Hepatocyte (in vitro differentiated cells): ENCODE measurements around the gene ZNF750. TPM values are rescaled to one million over a fixed set of nuclear protein-coding genes. Genes with fewer than 3 reads are reported as not detected.

Experiments used
- DNase-seq: peaks from one replicate; pipeline ENCODE4 v3.0.0-alpha.2; 2016; ENCODE audit warnings: low spot score
- H2AFZ ChIP-seq: fragments of 200-600 bp; sonication (generic); 2 replicates; pipeline ENCODE4 v1.6.0; 2016; ENCODE audit warnings: antibody characterized with exemption, mild to moderate bottlenecking
- H3K27ac ChIP-seq: fragments of 200-600 bp; sonication (generic); 2 replicates; pipeline ENCODE4 v1.5.1; 2016; ENCODE audit warnings: mild to moderate bottlenecking
- H3K27me3 ChIP-seq: fragments of 200-600 bp; sonication (generic); 2 replicates; pipeline ENCODE4 v1.6.1; 2016
- H3K36me3 ChIP-seq: fragments of 200-600 bp; sonication (generic); replicated peaks from 2 replicates; pipeline ENCODE4 v1.5.1; 2016; ENCODE audit warnings: low read depth; ENCODE audit not compliant: insufficient read depth
- H3K4me1 ChIP-seq: fragments of 200-600 bp; sonication (generic); 2 replicates; pipeline ENCODE4 v1.5.1; 2016; ENCODE audit warnings: mild to moderate bottlenecking, moderate library complexity; ENCODE audit not compliant: insufficient read depth
- H3K4me2 ChIP-seq: fragments of 200-600 bp; sonication (generic); 2 replicates; pipeline ENCODE4 v1.6.0; 2016
- H3K4me3 ChIP-seq: fragments of 200-600 bp; sonication (generic); 2 replicates; pipeline ENCODE4 v1.5.1; 2016; ENCODE audit warnings: mild to moderate bottlenecking
- H3K79me2 ChIP-seq: fragments of 200-600 bp; sonication (generic); 2 replicates; pipeline ENCODE4 v1.6.0; 2017; ENCODE audit warnings: mild to moderate bottlenecking
- H3K9me2 ChIP-seq: fragments of 200-600 bp; sonication (generic); replicated peaks from 2 replicates; pipeline ENCODE4 v1.6.0; 2017; ENCODE audit warnings: mild to moderate bottlenecking; ENCODE audit not compliant: insufficient read depth
- H3K9me3 ChIP-seq: fragments of 200-600 bp; sonication (generic); 2 replicates; pipeline ENCODE4 v1.5.1; 2016; ENCODE audit warnings: low read depth, mild to moderate bottlenecking
- H4K20me1 ChIP-seq: fragments of 200-600 bp; sonication (generic); 2 replicates; pipeline ENCODE4 v1.6.0; 2016; ENCODE audit warnings: mild to moderate bottlenecking; ENCODE audit not compliant: insufficient read depth, poor library complexity, severe bottlenecking
- EZH2 ChIP-seq: fragments of 200-600 bp; sonication (generic); IDR thresholded peaks from 2 replicates; pipeline ENCODE4 v1.6.1; 2016; ENCODE audit warnings: antibody characterized with exemption, mild to moderate bottlenecking, borderline replicate concordance
- EZH2phosphoT487 ChIP-seq: fragments of 200-600 bp; sonication (generic); IDR thresholded peaks from one replicate; pipeline ENCODE4 v1.6.1; 2018; ENCODE audit warnings: antibody characterized with exemption, mild to moderate bottlenecking, low read depth, moderate library complexity; ENCODE audit not compliant: unreplicated experiment, severe bottlenecking
- WGBS: methylation state at CpG from one replicate; pipeline ENCODE4 v1.1.6; 2016; ENCODE audit warnings: low lambda C conversion rate; ENCODE audit errors: missing lambda C conversion rate; 5-methylcytosine and 5-hydroxymethylcytosine counted together
- polyA plus RNA-seq: library from polyadenylated mRNA; unstranded; fragments of >200 nt; fragmentation: Nextera tagmentation; extraction: Ambion mirVana; gene quantifications from 2 replicates; pipeline ENCODE4 v1.2.1, GENCODE V29; 2016
- total RNA-seq: library from RNA; depleted of rRNA; stranded (reverse); fragments of >200 nt; gene quantifications from 2 replicates; pipeline ENCODE4 v1.2.3, GENCODE V29; 2014
- TF ChIP-seq, protein P1 (sequence below): fragments of 200-600 bp; sonication (generic); IDR thresholded peaks from 2 replicates; pipeline ENCODE4 v1.5.1; 2016; ENCODE audit warnings: antibody characterized with exemption, mild to moderate bottlenecking; ENCODE audit not compliant: poor library complexity

The ZNF750 gene
- total and polyA plus RNA-seq, 2 experiments from 2014 or later: 0.27 to 2.1 TPM

DNA sequence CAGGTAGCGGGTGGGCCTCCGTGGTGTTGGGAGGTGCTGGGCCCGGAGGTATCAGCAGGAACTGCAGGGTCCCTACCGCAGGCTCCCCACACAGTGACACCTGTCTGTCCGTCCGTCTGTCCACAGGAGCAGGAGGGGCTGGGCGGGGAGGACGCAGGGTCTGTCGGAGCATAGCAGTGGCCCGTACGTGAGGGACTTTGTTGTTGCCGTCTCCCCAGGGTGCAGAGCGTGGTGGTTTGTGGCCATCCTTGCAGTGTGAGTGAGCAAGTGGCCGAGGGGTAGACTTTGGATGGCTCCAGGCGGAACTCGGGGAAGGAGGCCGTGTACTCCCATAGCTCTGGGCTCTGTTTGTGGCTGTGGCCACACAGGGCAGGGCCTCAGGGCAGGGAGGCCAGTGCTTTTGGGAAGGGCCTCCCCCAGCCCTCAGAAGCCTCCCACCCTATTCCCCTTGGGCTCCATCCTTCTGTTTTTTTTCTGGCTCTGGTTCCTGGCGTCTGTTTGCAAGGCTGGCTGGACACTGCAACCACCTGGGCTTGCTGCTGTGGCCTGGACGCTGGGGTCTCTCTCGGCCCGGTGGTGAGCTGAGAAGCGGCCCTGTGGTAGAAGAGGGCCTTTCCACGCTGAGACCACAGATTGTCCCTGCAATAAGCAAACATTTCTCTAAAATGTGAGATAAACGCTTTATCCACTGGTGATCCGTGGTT lies 41.0 kb upstream of the ZNF750 start:
- H4K20me1 ChIP-seq: no peaks in the 10 kb centered on the region
- H3K36me3 ChIP-seq: no peaks in the 10 kb centered on the region
- no peak overlapping the region for H2AFZ ChIP-seq
- peaks cover 18% of the 10 kb centered on the region for H3K79me2 ChIP-seq
- no peaks in the 10 kb centered on the region for H3K9me3 ChIP-seq
- H3K27ac ChIP-seq: no peak overlapping the region
- H3K4me3 ChIP-seq: no peak overlapping the region
- H3K4me2 ChIP-seq: no peak overlapping the region
- WGBS: 90% methylated on average over 14 of the region's 25 CpGs
- TF ChIP-seq, protein P1, sequence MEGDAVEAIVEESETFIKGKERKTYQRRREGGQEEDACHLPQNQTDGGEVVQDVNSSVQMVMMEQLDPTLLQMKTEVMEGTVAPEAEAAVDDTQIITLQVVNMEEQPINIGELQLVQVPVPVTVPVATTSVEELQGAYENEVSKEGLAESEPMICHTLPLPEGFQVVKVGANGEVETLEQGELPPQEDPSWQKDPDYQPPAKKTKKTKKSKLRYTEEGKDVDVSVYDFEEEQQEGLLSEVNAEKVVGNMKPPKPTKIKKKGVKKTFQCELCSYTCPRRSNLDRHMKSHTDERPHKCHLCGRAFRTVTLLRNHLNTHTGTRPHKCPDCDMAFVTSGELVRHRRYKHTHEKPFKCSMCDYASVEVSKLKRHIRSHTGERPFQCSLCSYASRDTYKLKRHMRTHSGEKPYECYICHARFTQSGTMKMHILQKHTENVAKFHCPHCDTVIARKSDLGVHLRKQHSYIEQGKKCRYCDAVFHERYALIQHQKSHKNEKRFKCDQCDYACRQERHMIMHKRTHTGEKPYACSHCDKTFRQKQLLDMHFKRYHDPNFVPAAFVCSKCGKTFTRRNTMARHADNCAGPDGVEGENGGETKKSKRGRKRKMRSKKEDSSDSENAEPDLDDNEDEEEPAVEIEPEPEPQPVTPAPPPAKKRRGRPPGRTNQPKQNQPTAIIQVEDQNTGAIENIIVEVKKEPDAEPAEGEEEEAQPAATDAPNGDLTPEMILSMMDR: no peak
- TF ChIP-seq EZH2phosphoT487 (no peak), EZH2 (no peak)
- no peaks in the 10 kb centered on the region for H3K27me3 ChIP-seq
- no peak for DNase-seq
- peaks cover 38% of the 10 kb centered on the region for H3K4me1 ChIP-seq
- H3K9me2 ChIP-seq: no peaks in the 10 kb centered on the region

DNA sequence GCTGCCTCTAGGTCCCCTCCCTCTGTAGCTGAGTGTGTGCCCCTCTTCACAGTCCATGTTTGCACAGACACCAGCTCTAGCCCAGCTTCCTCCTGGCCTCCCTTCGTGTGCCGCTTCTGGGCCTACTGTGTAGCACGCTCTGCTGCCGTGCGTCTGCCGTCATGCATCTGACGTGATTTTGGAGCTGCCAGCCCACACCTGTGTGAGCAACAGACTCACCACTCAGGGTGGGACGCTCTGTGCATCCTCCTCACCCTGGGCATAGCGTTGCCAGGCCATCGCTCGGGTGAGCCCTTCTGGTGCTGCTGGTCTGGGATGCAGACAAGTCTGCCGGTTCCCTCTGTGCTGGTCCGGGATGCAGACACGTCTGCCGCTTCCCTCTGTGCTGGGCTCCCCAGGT lies 39.4 kb upstream of the ZNF750 start:
- H3K79me2 ChIP-seq: peaks cover 18% of the 10 kb centered on the region
- H3K27ac ChIP-seq: no peak overlapping the region
- H4K20me1 ChIP-seq: no peaks in the 10 kb centered on the region
- TF ChIP-seq, protein P1: no peak
- TF ChIP-seq EZH2: no peak
- no peak for TF ChIP-seq EZH2phosphoT487
- no peaks in the 10 kb centered on the region for H3K27me3 ChIP-seq
- H2AFZ ChIP-seq: no peak overlapping the region
- WGBS: 98% methylated on average over 15 of the region's 15 CpGs
- peaks cover 44% of the 10 kb centered on the region for H3K4me1 ChIP-seq
- H3K9me3 ChIP-seq: no peaks in the 10 kb centered on the region
- H3K4me3 ChIP-seq: no peak overlapping the region
- H3K36me3 ChIP-seq: no peaks in the 10 kb centered on the region
- H3K4me2 ChIP-seq: no peak overlapping the region
- DNase-seq: no peak
- no peaks in the 10 kb centered on the region for H3K9me2 ChIP-seq

DNA sequence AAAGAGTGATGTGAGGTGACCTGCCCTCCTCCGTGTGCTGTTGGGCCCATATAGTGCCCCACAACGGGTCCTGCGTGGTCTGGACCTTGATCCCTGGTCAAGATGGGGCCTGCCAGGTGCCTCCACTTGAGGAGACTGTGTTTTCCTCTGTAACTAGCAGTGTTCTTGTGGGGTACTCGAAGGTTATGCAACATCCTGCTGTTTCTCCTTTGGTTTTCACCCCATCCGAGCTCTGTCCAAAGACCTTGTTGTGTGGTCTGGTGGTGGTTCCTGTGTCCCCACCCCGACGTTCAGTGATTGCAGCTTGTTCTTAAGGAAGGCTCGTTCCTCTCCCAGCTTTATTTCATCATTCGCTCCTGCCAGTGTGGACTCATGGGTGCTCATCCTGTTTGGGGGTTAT lies 38.7 kb upstream of the ZNF750 start:
- Histone ChIP-seq H3K9me2 (no peaks in the 10 kb centered on the region), H3K27ac (no peak overlapping the region), H4K20me1 (no peaks in the 10 kb centered on the region), H2AFZ (no peak overlapping the region), H3K36me3 (no peaks in the 10 kb centered on the region), H3K9me3 (no peaks in the 10 kb centered on the region), H3K4me3 (no peak overlapping the region), H3K4me2 (no peak overlapping the region), H3K79me2 (peaks cover 18% of the 10 kb centered on the region), H3K4me1 (peaks cover 44% of the 10 kb centered on the region), H3K27me3 (no peaks in the 10 kb centered on the region)
- no peak for DNase-seq
- TF ChIP-seq EZH2phosphoT487: no peak
- TF ChIP-seq EZH2: no peak
- TF ChIP-seq, protein P1: no peak
- WGBS: 80% methylated on average over 9 of the region's 9 CpGs
